Measurements from ENCODE around the gene SVEP1. TPM values are rescaled to one million over a fixed set of nuclear protein-coding genes. Genes with fewer than 3 reads are reported as not detected.
"Not testable (repeated sequence)": the region's sequence is repeated elsewhere in the genome, so short reads cannot be mapped to it uniquely, and the experiment has no call there.

Gene SVEP1
- total RNA-seq, 1 experiment from 2014 or later = not detected

DNA sequence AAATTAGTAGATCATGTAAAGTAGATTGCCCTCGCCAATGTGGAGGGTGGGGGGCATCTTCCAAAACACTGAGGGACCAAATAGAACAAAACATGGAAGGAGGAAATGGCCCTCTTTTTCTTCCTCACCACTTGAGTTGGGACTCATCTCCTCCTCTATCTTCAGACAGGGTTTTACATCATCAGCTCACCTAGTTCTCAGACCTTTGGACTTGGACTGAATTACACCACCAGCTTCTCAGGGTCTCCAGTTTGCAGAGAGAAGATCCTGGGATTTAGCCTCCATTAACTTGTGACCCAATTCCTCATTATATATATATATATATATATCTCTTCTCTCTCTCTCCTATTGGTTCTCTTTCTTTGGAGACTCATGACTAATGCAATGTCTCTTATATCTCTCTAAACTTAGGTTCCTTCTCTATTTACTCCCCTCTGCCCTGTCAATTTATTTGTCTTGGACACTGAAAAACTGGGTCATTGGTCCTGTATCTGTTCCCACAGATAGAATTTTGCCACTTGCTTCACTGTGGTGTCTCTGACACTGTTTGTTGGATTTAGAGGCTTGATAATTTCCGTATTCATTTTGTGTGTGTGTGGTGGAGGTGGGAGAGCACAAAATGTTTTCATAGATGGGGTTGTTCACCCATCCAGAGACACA is 187.6 kb downstream of the SVEP1 start:
- no peaks in the 10 kb centered on the region for H3K4me1 ChIP-seq (replicated peaks)
- no peaks in the 10 kb centered on the region for H3K9me3 ChIP-seq (replicated peaks)
- no peaks in the 10 kb centered on the region for H3K36me3 ChIP-seq
- no peak for DNase-seq (ENCODE audit: low read depth in 1 of 2, low spot score in 2 of 2)
- H3K4me3 ChIP-seq = no peak overlapping the region
- no peaks in the 10 kb centered on the region for H3K27me3 ChIP-seq (replicated peaks)
- H3K27ac ChIP-seq = no peak overlapping the region

- no peaks in the 10 kb centered on the region for H3K27me3 ChIP-seq (replicated peaks)
- no peaks in the 10 kb centered on the region for H3K36me3 ChIP-seq
- no peaks in the 10 kb centered on the region for H3K4me1 ChIP-seq (replicated peaks)
- H3K9me3 ChIP-seq (replicated peaks) = no peaks in the 10 kb centered on the region
- no peak overlapping the region for H3K27ac ChIP-seq
- no peak for DNase-seq (ENCODE audit: low read depth in 1 of 2, low spot score in 2 of 2)
- H3K4me3 ChIP-seq = no peak overlapping the region
Measured at GRCh38 chr9:110389148-110389750, 190.3 kb downstream of the SVEP1 start.

GRCh38 chr9:110383491-110383890 is 196.1 kb downstream of the SVEP1 start:
- H3K4me1 ChIP-seq (replicated peaks) = no peaks in the 10 kb centered on the region
- no peak overlapping the region for H3K27ac ChIP-seq
- no peaks in the 10 kb centered on the region; the same call in 1 of the 2 replicates for H3K27me3 ChIP-seq (replicated peaks)
- no peaks in the 10 kb centered on the region for H3K36me3 ChIP-seq
- H3K4me3 ChIP-seq = no peak overlapping the region
- no peak for DNase-seq (ENCODE audit: low read depth in 1 of 2, low spot score in 2 of 2)
- no peaks in the 10 kb centered on the region for H3K9me3 ChIP-seq (replicated peaks)

DNA sequence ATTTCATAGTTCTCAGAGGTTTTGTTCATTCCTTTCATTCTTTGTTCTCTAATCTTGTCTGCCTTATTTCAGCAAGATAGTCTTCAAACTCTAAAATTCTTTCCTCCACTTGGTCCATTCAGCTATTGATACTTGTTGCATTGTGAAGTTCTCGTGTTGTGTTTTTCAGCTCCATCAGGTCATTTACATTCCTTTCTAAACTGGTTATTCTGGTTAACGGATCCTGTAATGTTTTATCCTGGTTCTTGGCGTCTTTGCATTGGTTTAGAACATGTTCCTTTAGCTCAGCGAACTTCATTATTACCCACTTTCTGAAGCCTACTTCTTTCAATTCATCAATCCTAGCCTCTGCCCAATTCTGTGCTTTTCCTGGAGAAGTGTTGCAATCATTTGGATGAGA is 196.8 kb downstream of the SVEP1 start:
- no peaks in the 10 kb centered on the region for H3K36me3 ChIP-seq
- H3K27me3 ChIP-seq (replicated peaks) = no peaks in the 10 kb centered on the region; the same call in 1 of the 2 replicates
- H3K4me3 ChIP-seq = no peak overlapping the region

DNA sequence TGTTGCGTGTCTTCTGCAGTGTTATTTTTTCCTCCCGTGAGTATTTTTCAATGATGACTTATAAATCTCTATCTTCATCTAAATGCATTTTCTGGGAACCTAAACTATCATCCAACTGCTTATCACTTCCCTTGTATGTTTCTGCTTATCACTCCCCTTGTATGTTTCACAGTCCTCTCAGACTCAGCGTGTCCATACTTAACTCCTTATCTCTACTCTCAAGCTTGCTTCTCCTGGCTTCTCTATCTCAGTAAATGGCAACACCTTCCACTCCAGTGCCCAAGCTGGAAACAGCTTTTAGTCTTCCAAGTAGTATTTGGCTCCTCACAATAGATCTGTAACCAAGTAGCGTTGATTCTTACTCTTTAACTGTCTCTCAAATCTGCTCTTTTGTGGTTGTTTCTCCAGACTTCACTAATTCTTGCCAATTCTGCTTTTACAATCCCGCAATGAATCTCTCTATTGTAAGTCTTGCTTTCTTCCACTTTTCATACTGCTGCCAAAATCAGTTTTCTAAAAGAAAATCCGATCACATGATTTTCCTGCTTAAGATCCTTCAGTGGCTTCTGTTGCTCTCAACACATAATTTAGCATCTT is 208.0 kb downstream of the SVEP1 start:
- no peak for DNase-seq (ENCODE audit: low read depth in 1 of 2, low spot score in 2 of 2)
- H3K4me1 ChIP-seq (replicated peaks) = no peaks in the 10 kb centered on the region
- no peak overlapping the region for H3K4me3 ChIP-seq
- no peaks in the 10 kb centered on the region for H3K36me3 ChIP-seq
- no peaks in the 10 kb centered on the region for H3K9me3 ChIP-seq (replicated peaks)
- no peak overlapping the region for H3K27ac ChIP-seq
- no peaks in the 10 kb centered on the region for H3K27me3 ChIP-seq (replicated peaks)

More for the DNA sequence above, 196.8 kb downstream of the SVEP1 start:
- no peak overlapping the region for H3K27ac ChIP-seq
- H3K9me3 ChIP-seq (replicated peaks) = no peaks in the 10 kb centered on the region
- DNase-seq (ENCODE audit: low read depth in 1 of 2, low spot score in 2 of 2) = no peak
- no peaks in the 10 kb centered on the region for H3K4me1 ChIP-seq (replicated peaks)

DNA sequence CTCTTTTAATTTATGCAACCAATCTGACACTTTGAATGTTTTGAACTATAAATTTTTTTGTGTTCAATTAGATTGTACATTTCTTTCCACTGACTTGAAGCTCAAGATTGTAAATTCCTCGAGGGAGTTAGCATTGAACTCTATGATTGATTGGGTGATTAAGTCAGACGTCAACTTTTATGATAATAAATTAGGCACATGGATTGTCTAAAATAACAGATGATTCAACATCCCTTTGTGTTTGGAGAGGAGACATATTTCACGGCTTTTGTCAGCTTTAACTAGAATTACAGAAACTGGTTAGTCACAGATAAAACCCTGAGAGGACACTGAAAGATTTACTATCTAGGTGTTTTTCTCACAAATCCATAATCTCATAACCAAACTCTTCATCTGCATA is 209.2 kb downstream of the SVEP1 start:
- no peaks in the 10 kb centered on the region for H3K27me3 ChIP-seq (replicated peaks)
- no peak overlapping the region for H3K27ac ChIP-seq
- DNase-seq (ENCODE audit: low read depth in 1 of 2, low spot score in 2 of 2) = no peak
- no peaks in the 10 kb centered on the region for H3K36me3 ChIP-seq
- no peak overlapping the region for H3K4me3 ChIP-seq
- no peaks in the 10 kb centered on the region for H3K9me3 ChIP-seq (replicated peaks)
- H3K4me1 ChIP-seq (replicated peaks) = no peaks in the 10 kb centered on the region

DNA sequence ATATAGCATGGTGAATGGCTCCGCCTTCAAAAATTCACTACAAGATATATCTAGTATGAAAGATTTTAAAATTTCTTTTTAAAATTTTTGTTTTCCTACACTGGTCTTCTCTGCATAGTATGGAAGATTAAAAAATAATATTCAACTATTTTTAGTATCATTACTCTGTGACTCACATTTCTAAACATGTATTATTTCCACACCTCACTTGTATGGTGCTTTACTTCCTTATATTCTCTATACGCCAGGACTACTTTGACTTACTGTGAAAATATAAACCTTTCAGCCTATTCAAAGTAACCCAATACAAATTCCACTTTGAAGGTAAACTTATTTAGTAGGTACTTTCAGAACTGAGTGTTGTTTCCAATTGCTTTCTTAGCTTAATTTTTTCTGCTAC is 215.1 kb downstream of the SVEP1 start:
- H3K36me3 ChIP-seq = no peaks in the 10 kb centered on the region
- no peak overlapping the region for H3K27ac ChIP-seq
- no peaks in the 10 kb centered on the region for H3K27me3 ChIP-seq (replicated peaks)
- no peaks in the 10 kb centered on the region for H3K9me3 ChIP-seq (replicated peaks)
- no peak overlapping the region for H3K4me3 ChIP-seq
- H3K4me1 ChIP-seq (replicated peaks) = no peaks in the 10 kb centered on the region
- no peak for DNase-seq (ENCODE audit: low read depth in 1 of 2, low spot score in 2 of 2)

- H3K27me3 ChIP-seq (replicated peaks); H3K9me3 ChIP-seq (replicated peaks); H3K4me3 ChIP-seq; H3K36me3 ChIP-seq; DNase-seq (ENCODE audit: low read depth in 1 of 2, low spot score in 2 of 2); H3K4me1 ChIP-seq (replicated peaks); H3K27ac ChIP-seq: not testable (repeated sequence)
Measured at GRCh38 chr9:110358992-110359391, 220.5 kb downstream of the SVEP1 start.

- Histone ChIP-seq H3K4me1 (replicated peaks) (no peaks in the 10 kb centered on the region), H3K4me3 (no peak overlapping the region), H3K27me3 (replicated peaks) (no peaks in the 10 kb centered on the region), H3K36me3 (no peaks in the 10 kb centered on the region), H3K27ac (no peak overlapping the region), H3K9me3 (replicated peaks) (no peaks in the 10 kb centered on the region)
- no peak for DNase-seq (ENCODE audit: low read depth in 1 of 2, low spot score in 2 of 2)
Measured at GRCh38 chr9:110357505-110357904, 222.0 kb downstream of the SVEP1 start.

GRCh38 chr9:110356639-110357395 is 222.7 kb downstream of the SVEP1 start:
- H3K27ac ChIP-seq = no peak overlapping the region
- H3K36me3 ChIP-seq = no peaks in the 10 kb centered on the region
- DNase-seq (ENCODE audit: low read depth in 1 of 2, low spot score in 2 of 2) = no peak
- no peaks in the 10 kb centered on the region for H3K27me3 ChIP-seq (replicated peaks)
- no peak overlapping the region for H3K4me3 ChIP-seq
- H3K9me3 ChIP-seq (replicated peaks) = no peaks in the 10 kb centered on the region
- no peaks in the 10 kb centered on the region for H3K4me1 ChIP-seq (replicated peaks)

GRCh38 chr9:110355911-110356310 is 223.6 kb downstream of the SVEP1 start:
- H3K9me3 ChIP-seq (replicated peaks) = no peaks in the 10 kb centered on the region
- H3K27me3 ChIP-seq (replicated peaks) = no peaks in the 10 kb centered on the region
- DNase-seq (ENCODE audit: low read depth in 1 of 2, low spot score in 2 of 2) = no peak
- no peaks in the 10 kb centered on the region for H3K4me1 ChIP-seq (replicated peaks)
- no peak overlapping the region for H3K4me3 ChIP-seq
- H3K27ac ChIP-seq = no peak overlapping the region
- H3K36me3 ChIP-seq = no peaks in the 10 kb centered on the region

- Histone ChIP-seq H3K36me3 (no peaks in the 10 kb centered on the region), H3K4me1 (replicated peaks) (no peaks in the 10 kb centered on the region), H3K9me3 (replicated peaks) (no peaks in the 10 kb centered on the region), H3K27ac (no peak overlapping the region), H3K4me3 (no peak overlapping the region), H3K27me3 (replicated peaks) (no peaks in the 10 kb centered on the region)
- DNase-seq (ENCODE audit: low read depth in 1 of 2, low spot score in 2 of 2) = no peak
Measured at GRCh38 chr9:110351009-110351467, 228.5 kb downstream of the SVEP1 start.

GRCh38 chr9:110346325-110346724 is 233.2 kb downstream of the SVEP1 start:
- no peak overlapping the region for H3K4me3 ChIP-seq
- H3K4me1 ChIP-seq (replicated peaks) = no peaks in the 10 kb centered on the region
- H3K27ac ChIP-seq = no peak overlapping the region
- DNase-seq (ENCODE audit: low read depth in 1 of 2, low spot score in 2 of 2) = no peak
- no peaks in the 10 kb centered on the region for H3K9me3 ChIP-seq (replicated peaks)
- no peaks in the 10 kb centered on the region for H3K36me3 ChIP-seq
- 0 out of 2 replicates have a peak, but pooled peaks cover 4% of the 10 kb centered on the region for H3K27me3 ChIP-seq (replicated peaks)

GRCh38 chr9:110344821-110345220 is 234.7 kb downstream of the SVEP1 start:
- H3K27ac ChIP-seq = no peak overlapping the region
- H3K4me3 ChIP-seq = no peak overlapping the region
- H3K4me1 ChIP-seq (replicated peaks) = no peaks in the 10 kb centered on the region
- no peak for DNase-seq (ENCODE audit: low read depth in 1 of 2, low spot score in 2 of 2)
- H3K36me3 ChIP-seq = no peaks in the 10 kb centered on the region
- H3K9me3 ChIP-seq (replicated peaks) = no peaks in the 10 kb centered on the region
- H3K27me3 ChIP-seq (replicated peaks) = 0 out of 2 replicates have a peak, but pooled peaks cover 4% of the 10 kb centered on the region
